Adrenal gland (tissue), 5 donors: ENCODE data around the gene COPZ2.

Experiments
- CTCF ChIP-seq, 6 experiments: fragments of 450-650 bp in 4 of 6; fragments of 200-600 bp in 2 of 6; sonication (generic) in 1 of 6; IDR thresholded peaks; 1 replicate in 5 of 6; 2 replicates in 1 of 6; pipeline versions ENCODE4 v1.5.1 to v1.8.0; 2016 to 2021; ENCODE audit warnings: antibody characterized with exemption in 6 of 6, mild to moderate bottlenecking in 2 of 6, moderate library complexity in 1 of 6
- POLR2A ChIP-seq, 2 donors: fragments of 450-650 bp; IDR thresholded peaks; one replicate each; pipeline ENCODE4 v1.6.1; 2017; ENCODE audit warnings: antibody characterized with exemption in 2 of 2, mild to moderate bottlenecking in 2 of 2, moderate library complexity in 1 of 2
- donor health status: DM: no; HTN: no; CAD: no.

GRCh38 chr17:48027322-48027981 lies 10.1 kb downstream of the COPZ2 start:
- TF ChIP-seq POLR2A (IDR thresholded peaks at IDR 0.05) (no peak), CTCF (IDR thresholded peaks at IDR 0.05) (no peak)
